Epidermal melanocyte (primary cell): ENCODE data around the gene DHCR24.
"Not testable (repeated sequence)": the region's sequence is repeated elsewhere in the genome, so short reads cannot be mapped to it uniquely, and the experiment has no call there.

Experiments used
- DNase-seq: peaks from one replicate; pipeline ENCODE4 v3.0.0; 2011; ENCODE audit warnings: low spot score; ENCODE audit not compliant: insufficient read length

The DHCR24 gene

GRCh38 chr1:54887665-54888071 is 673 bp upstream of the DHCR24 start:
- no peak for DNase-seq

- no peak for DNase-seq
Observed at GRCh38 chr1:54885807-54886723, 930 bp downstream of the DHCR24 start.

- no peak for DNase-seq
Observed at GRCh38 chr1:54885237-54885679, 1.7 kb downstream of the DHCR24 start.

- no peak for DNase-seq
Observed at GRCh38 chr1:54884768-54885167, 2.2 kb downstream of the DHCR24 start.

GRCh38 chr1:54884135-54884586 is 2.8 kb downstream of the DHCR24 start:
- DNase-seq = no peak

GRCh38 chr1:54883349-54884102 is 3.5 kb downstream of the DHCR24 start:
- peak; percentile 37 for DNase-seq

GRCh38 chr1:54882519-54882918 is 4.5 kb downstream of the DHCR24 start:
- DNase-seq = no peak

- not testable (repeated sequence) for DNase-seq
Observed at GRCh38 chr1:54881604-54882003, 5.4 kb downstream of the DHCR24 start.

- DNase-seq = no peak
Observed at GRCh38 chr1:54879872-54880271, 7.1 kb downstream of the DHCR24 start.

- DNase-seq = no peak
Observed at GRCh38 chr1:54876814-54877213, 10.2 kb downstream of the DHCR24 start.

- no peak for DNase-seq
Observed at GRCh38 chr1:54875000-54875399, 12.0 kb downstream of the DHCR24 start.

- no peak for DNase-seq
Observed at GRCh38 chr1:54874079-54874830, 12.7 kb downstream of the DHCR24 start.

GRCh38 chr1:54872036-54872331 is 15.0 kb downstream of the DHCR24 start:
- no peak for DNase-seq

- no peak for DNase-seq
Observed at GRCh38 chr1:54871275-54872035, 15.5 kb downstream of the DHCR24 start.

- DNase-seq = no peak
Observed at GRCh38 chr1:54870869-54871268, 16.1 kb downstream of the DHCR24 start.

- no peak for DNase-seq
Observed at GRCh38 chr1:54869173-54869851, 17.7 kb downstream of the DHCR24 start.

- no peak for DNase-seq
Observed at GRCh38 chr1:54867717-54868057, 19.3 kb downstream of the DHCR24 start.

- DNase-seq = no peak
Observed at GRCh38 chr1:54866801-54867716, 19.9 kb downstream of the DHCR24 start.

GRCh38 chr1:54865238-54866073 is 21.5 kb downstream of the DHCR24 start:
- no peak for DNase-seq
